K562 (cell line): ENCODE results near the gene SMAGP. TPM values are rescaled to one million over a fixed set of nuclear protein-coding genes. Genes with fewer than 3 reads are reported as not detected.
A peak's percentile ranks its signal among the peaks of the same experiment; 100 is the strongest.

Experiments used
- ARID1B ChIP-seq: fragments of 450-650 bp; IDR thresholded peaks from 2 replicates; pipeline ENCODE4 v1.6.1; 2016; ENCODE audit warnings: antibody characterized with exemption, mild to moderate bottlenecking, inconsistent platforms
- ARID2 ChIP-seq: fragments of 450-650 bp; IDR thresholded peaks from 2 replicates; pipeline ENCODE4 v1.6.1; 2017; ENCODE audit warnings: antibody characterized with exemption, mild to moderate bottlenecking
- CBX1 ChIP-seq: sonication (generic); IDR thresholded peaks from 2 replicates; pipeline ENCODE4 v1.6.1; 2016; ENCODE audit warnings: antibody characterized with exemption, low read depth, mild to moderate bottlenecking
- ETV6 ChIP-seq, 3 experiments: fragments of 150-350 bp in 1 of 3; sonication (generic) in 1 of 3; formaldehyde crosslinking in 1 of 3; IDR thresholded peaks; 2 replicates each; pipeline versions ENCODE4 v1.6.1 to v1.8.0; 2014 to 2022; ENCODE audit warnings: borderline replicate concordance in 2 of 3, low read depth in 2 of 3, antibody characterized with exemption in 1 of 3, low read length in 1 of 3, mild to moderate bottlenecking in 1 of 3, missing genetic modification reagents in 1 of 3
- HMG20B ChIP-seq: fragments of 250-450 bp; sonication (Bioruptor Pico); IDR thresholded peaks from 2 replicates; pipeline ENCODE4 v1.5.0; 2021; ENCODE audit warnings: mild to moderate bottlenecking
- KLF10 ChIP-seq: fragments of 250-450 bp; sonication (Bioruptor Pico); IDR thresholded peaks from 2 replicates; pipeline ENCODE4 v1.6.1; 2021; ENCODE audit warnings: matching md5 sums
- MTA3 ChIP-seq: fragments of 450-650 bp; formaldehyde crosslinking; IDR thresholded peaks from 2 replicates; pipeline ENCODE4 v1.6.1; 2017; ENCODE audit warnings: mild to moderate bottlenecking, borderline replicate concordance
- PYGO2 ChIP-seq: fragments of 450-650 bp; IDR thresholded peaks from 2 replicates; pipeline ENCODE4 v1.6.1; 2016; ENCODE audit warnings: mild to moderate bottlenecking, missing genetic modification characterization, moderate library complexity, missing compliant biosample characterization
- RBM17 ChIP-seq: fragments of 200-400 bp; formaldehyde crosslinking; IDR thresholded peaks from 2 replicates; pipeline ENCODE4 v1.6.1; 2017; ENCODE audit warnings: low read depth, mild to moderate bottlenecking, low read length, borderline replicate concordance
- SAFB2 ChIP-seq: fragments of 200-400 bp; formaldehyde crosslinking; IDR thresholded peaks from 2 replicates; pipeline ENCODE4 v1.6.1; 2018; ENCODE audit warnings: borderline replicate concordance, low read length, low read depth, moderate library complexity; ENCODE audit not compliant: severe bottlenecking
- SPI1 ChIP-seq: IDR thresholded peaks from 2 replicates; pipeline ENCODE4 v1.6.1; 2011; ENCODE audit warnings: low read depth, low read length, control low read depth, borderline replicate concordance
- ZNF445 ChIP-seq: fragments of 250-450 bp; sonication (Bioruptor Pico); IDR thresholded peaks from 2 replicates; pipeline ENCODE4 v1.4.0; 2020; ENCODE audit warnings: low read depth, mild to moderate bottlenecking, moderate library complexity
- polyA plus RNA-seq, 8 experiments: library from polyadenylated mRNA; depleted of rRNA in 4 of 8; stranded (reverse) in 5 of 8; unstranded in 3 of 8; fragments of >200 nt; fragmentation: Nextera tagmentation in 2 of 8; fragmentation: Illumina TruSeq in 1 of 8; extraction: Ambion mirVana in 2 of 8; extraction: Trizol in 1 of 8; gene quantifications; 2 replicates each; pipeline versions ENCODE4 v1.2.1 to v1.2.3, GENCODE V29; 2011 to 2014; ENCODE audit warnings: inconsistent platforms in 1 of 8, missing spikeins in 1 of 8
- total RNA-seq, 7 experiments: library from RNA; depleted of rRNA in 6 of 7; stranded (reverse); fragments of >200 nt in 6 of 7; fragmentation: Illumina TruSeq in 2 of 7; extraction: Trizol in 2 of 7; gene quantifications; 2 replicates each; pipeline versions ENCODE4 v1.2.1 to v1.2.3, GENCODE V29; 2011 to 2021; ENCODE audit warnings: low replicate concordance in 1 of 7
- TF ChIP-seq, protein P1 (sequence below): sonication (generic); formaldehyde crosslinking; IDR thresholded peaks from 2 replicates; pipeline ENCODE4 v1.8.0; 2022; ENCODE audit warnings: mild to moderate bottlenecking, missing genetic modification reagents, borderline replicate concordance
- TF ChIP-seq, protein P2 (sequence below): sonication (generic); formaldehyde crosslinking; IDR thresholded peaks from 2 replicates; pipeline ENCODE4 v1.8.0; 2023; ENCODE audit warnings: missing genetic modification reagents, mild to moderate bottlenecking, borderline replicate concordance
- TF ChIP-seq, protein P3 (sequence below): fragments of 250-450 bp; sonication (Bioruptor Pico); IDR thresholded peaks from 2 replicates; pipeline ENCODE4 v1.4.0; 2020; ENCODE audit warnings: mild to moderate bottlenecking

SMAGP gene
- total and polyA plus RNA-seq, 9 of the 15 experiments (the other 6 are each of a cell fraction or from before 2014, with no cell fraction given) = 23.1 to 62.3 (median 29.9) TPM

DNA sequence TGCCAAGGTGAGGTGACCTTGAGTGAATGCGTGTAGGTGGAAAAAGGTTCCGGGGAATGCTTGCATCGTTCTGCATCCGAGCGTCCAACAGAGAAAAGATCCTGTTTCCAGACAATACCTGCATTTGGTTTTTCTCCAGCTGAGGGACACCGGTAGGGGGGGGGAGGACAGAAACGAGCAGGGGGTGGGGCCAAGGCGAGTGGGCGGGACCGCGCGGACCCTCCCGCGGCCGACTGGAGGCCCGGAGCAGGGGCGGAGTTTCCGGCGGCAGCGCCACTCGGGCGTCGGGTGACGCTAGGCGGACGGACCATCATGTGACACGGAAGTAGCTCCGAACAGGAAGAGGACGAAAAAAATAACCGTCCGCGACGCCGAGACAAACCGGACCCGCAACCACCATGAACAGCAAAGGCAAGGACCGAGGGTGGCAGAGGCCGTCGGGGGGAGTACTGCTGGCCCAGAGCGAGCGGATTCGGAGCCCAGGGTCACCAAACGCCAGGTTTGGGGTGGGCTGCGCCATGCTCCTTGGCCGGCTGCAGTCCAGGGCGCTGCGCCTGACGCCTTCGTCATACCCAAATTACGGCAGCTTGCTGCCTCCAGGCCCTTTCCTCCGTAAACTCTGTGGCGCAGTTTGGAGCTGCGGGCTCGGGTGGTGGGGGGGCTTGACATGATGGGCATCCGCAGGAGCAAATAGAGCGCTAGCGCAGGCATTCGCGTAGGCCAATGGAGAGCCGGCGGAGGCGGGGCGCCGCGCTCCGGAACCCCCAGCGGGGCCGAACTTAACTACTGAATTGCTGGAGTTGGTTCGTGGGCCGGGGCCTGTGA lies 31.5 kb downstream of the SMAGP start, which contains the start of gene DAZAP2 (continued):
- TF ChIP-seq MTA3 = peak; percentile 89
- no peak for TF ChIP-seq SAFB2
- no peak for TF ChIP-seq ETV6 (IDR thresholded peaks at IDR 0.05; ENCODE audit: borderline replicate concordance in 1 of 2, low read depth in 2 of 2, low read length in 1 of 2)
- 0 out of 2 replicates have a peak, but pooled peaks have one; percentile 15 for TF ChIP-seq ETV6 (CRISPR knock-in tag; IDR thresholded peaks at IDR 0.05; ENCODE audit: borderline replicate concordance)
- TF ChIP-seq SPI1 = peak; percentile 57
- TF ChIP-seq KLF10 (CRISPR knock-in tag) = no peak
- no peak for TF ChIP-seq ARID2
- TF ChIP-seq CBX1 = peak; percentile 79; the same call in 1 of the 2 replicates
- TF ChIP-seq PYGO2 (tag) = no peak
- TF ChIP-seq HMG20B (CRISPR knock-in tag) = no peak
- no peak for TF ChIP-seq RBM17
- TF ChIP-seq, protein P1, sequence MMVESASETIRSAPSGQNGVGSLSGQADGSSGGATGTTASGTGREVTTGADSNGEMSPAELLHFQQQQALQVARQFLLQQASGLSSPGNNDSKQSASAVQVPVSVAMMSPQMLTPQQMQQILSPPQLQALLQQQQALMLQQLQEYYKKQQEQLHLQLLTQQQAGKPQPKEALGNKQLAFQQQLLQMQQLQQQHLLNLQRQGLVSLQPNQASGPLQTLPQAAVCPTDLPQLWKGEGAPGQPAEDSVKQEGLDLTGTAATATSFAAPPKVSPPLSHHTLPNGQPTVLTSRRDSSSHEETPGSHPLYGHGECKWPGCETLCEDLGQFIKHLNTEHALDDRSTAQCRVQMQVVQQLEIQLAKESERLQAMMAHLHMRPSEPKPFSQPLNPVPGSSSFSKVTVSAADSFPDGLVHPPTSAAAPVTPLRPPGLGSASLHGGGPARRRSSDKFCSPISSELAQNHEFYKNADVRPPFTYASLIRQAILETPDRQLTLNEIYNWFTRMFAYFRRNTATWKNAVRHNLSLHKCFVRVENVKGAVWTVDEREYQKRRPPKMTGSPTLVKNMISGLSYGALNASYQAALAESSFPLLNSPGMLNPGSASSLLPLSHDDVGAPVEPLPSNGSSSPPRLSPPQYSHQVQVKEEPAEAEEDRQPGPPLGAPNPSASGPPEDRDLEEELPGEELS (CRISPR knock-in tag) = no peak
- TF ChIP-seq ZNF445 = no peak
- TF ChIP-seq, protein P2, sequence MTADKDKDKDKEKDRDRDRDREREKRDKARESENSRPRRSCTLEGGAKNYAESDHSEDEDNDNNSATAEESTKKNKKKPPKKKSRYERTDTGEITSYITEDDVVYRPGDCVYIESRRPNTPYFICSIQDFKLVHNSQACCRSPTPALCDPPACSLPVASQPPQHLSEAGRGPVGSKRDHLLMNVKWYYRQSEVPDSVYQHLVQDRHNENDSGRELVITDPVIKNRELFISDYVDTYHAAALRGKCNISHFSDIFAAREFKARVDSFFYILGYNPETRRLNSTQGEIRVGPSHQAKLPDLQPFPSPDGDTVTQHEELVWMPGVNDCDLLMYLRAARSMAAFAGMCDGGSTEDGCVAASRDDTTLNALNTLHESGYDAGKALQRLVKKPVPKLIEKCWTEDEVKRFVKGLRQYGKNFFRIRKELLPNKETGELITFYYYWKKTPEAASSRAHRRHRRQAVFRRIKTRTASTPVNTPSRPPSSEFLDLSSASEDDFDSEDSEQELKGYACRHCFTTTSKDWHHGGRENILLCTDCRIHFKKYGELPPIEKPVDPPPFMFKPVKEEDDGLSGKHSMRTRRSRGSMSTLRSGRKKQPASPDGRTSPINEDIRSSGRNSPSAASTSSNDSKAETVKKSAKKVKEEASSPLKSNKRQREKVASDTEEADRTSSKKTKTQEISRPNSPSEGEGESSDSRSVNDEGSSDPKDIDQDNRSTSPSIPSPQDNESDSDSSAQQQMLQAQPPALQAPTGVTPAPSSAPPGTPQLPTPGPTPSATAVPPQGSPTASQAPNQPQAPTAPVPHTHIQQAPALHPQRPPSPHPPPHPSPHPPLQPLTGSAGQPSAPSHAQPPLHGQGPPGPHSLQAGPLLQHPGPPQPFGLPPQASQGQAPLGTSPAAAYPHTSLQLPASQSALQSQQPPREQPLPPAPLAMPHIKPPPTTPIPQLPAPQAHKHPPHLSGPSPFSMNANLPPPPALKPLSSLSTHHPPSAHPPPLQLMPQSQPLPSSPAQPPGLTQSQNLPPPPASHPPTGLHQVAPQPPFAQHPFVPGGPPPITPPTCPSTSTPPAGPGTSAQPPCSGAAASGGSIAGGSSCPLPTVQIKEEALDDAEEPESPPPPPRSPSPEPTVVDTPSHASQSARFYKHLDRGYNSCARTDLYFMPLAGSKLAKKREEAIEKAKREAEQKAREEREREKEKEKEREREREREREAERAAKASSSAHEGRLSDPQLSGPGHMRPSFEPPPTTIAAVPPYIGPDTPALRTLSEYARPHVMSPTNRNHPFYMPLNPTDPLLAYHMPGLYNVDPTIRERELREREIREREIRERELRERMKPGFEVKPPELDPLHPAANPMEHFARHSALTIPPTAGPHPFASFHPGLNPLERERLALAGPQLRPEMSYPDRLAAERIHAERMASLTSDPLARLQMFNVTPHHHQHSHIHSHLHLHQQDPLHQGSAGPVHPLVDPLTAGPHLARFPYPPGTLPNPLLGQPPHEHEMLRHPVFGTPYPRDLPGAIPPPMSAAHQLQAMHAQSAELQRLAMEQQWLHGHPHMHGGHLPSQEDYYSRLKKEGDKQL (CRISPR knock-in tag) = no peak
- 0 out of 2 replicates have a peak, but pooled peaks have one; percentile 23 for TF ChIP-seq ARID1B
- TF ChIP-seq, protein P3, sequence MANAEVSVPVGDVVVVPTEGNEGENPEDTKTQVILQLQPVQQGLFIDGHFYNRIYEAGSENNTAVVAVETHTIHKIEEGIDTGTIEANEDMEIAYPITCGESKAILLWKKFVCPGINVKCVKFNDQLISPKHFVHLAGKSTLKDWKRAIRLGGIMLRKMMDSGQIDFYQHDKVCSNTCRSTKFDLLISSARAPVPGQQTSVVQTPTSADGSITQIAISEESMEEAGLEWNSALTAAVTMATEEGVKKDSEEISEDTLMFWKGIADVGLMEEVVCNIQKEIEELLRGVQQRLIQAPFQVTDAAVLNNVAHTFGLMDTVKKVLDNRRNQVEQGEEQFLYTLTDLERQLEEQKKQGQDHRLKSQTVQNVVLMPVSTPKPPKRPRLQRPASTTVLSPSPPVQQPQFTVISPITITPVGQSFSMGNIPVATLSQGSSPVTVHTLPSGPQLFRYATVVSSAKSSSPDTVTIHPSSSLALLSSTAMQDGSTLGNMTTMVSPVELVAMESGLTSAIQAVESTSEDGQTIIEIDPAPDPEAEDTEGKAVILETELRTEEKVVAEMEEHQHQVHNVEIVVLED = peak; percentile 85
